K562 (cell line): Measurements from ENCODE around the gene HEBP2. TPM values are rescaled to one million over a fixed set of nuclear protein-coding genes. Genes with fewer than 3 reads are reported as not detected.

Experiments
- CBFA2T2 ChIP-seq: fragments of 450-650 bp; conservative IDR thresholded peaks from 2 replicates; pipeline ENCODE4 v1.6.1; 2017; ENCODE audit warnings: mild to moderate bottlenecking
- CBFB ChIP-seq: sonication (generic); formaldehyde crosslinking; IDR thresholded peaks from 2 replicates; pipeline ENCODE4 v1.4.0; 2020; ENCODE audit warnings: mild to moderate bottlenecking, missing genetic modification reagents
- CBX3 ChIP-seq, 2 experiments: IDR thresholded peaks; 1 replicate in 1 of 2; 2 replicates in 1 of 2; pipeline ENCODE4 v1.6.1; 2012; ENCODE audit warnings: inconsistent platforms in 2 of 2, low read length in 2 of 2, borderline replicate concordance in 1 of 2, control low read depth in 1 of 2
- CREBBP ChIP-seq: IDR thresholded peaks from one replicate; pipeline ENCODE4 v1.6.1; 2012; ENCODE audit warnings: low read depth, mild to moderate bottlenecking, control low read depth, inconsistent platforms, low read length
- E2F8 ChIP-seq: fragments of 450-650 bp; IDR thresholded peaks from 2 replicates; pipeline ENCODE4 v1.7.1; 2018; ENCODE audit warnings: mild to moderate bottlenecking, low read depth; ENCODE audit not compliant: partially characterized antibody
- EWSR1 ChIP-seq: fragments of 450-650 bp; IDR thresholded peaks from 2 replicates; pipeline ENCODE4 v1.6.1; 2018; ENCODE audit warnings: borderline replicate concordance, mild to moderate bottlenecking, low read depth, moderate library complexity; ENCODE audit not compliant: partially characterized antibody
- HMG20B ChIP-seq: fragments of 250-450 bp; sonication (Bioruptor Pico); IDR thresholded peaks from 2 replicates; pipeline ENCODE4 v1.5.0; 2021; ENCODE audit warnings: mild to moderate bottlenecking
- MAZ ChIP-seq, 2 experiments: fragments of 450-650 bp in 1 of 2; sonication (generic) in 1 of 2; formaldehyde crosslinking; IDR thresholded peaks in 1 of 2; conservative IDR thresholded peaks in 1 of 2; 2 replicates each; pipeline versions ENCODE4 v1.4.0 to v1.5.0; 2020; ENCODE audit warnings: mild to moderate bottlenecking in 1 of 2, missing genetic modification reagents in 1 of 2
- MBD1 ChIP-seq: fragments of 250-450 bp; sonication (Bioruptor Pico); IDR thresholded peaks from 2 replicates; pipeline ENCODE4 v1.8.0; 2022; ENCODE audit warnings: inconsistent platforms
- NCOA1 ChIP-seq: fragments of 450-650 bp; IDR thresholded peaks from 2 replicates; pipeline ENCODE4 v1.6.1; 2016; ENCODE audit warnings: low read depth
- NR0B1 ChIP-seq: fragments of 450-650 bp; IDR thresholded peaks from one replicate; pipeline ENCODE4 v1.6.1; 2018; ENCODE audit warnings: mild to moderate bottlenecking, moderate library complexity; ENCODE audit not compliant: partially characterized antibody
- POLR2AphosphoS5 ChIP-seq: IDR thresholded peaks from 2 replicates; pipeline ENCODE4 v1.6.1; 2011; ENCODE audit warnings: mild to moderate bottlenecking, low read depth, low read length, moderate library complexity; ENCODE audit not compliant: control insufficient read depth, insufficient read depth
- PRPF4 ChIP-seq: fragments of 200-400 bp; formaldehyde crosslinking; IDR thresholded peaks from one replicate; pipeline ENCODE4 v1.6.1; 2017; ENCODE audit warnings: low read length, low read depth, mild to moderate bottlenecking; ENCODE audit not compliant: insufficient read depth, poor library complexity, severe bottlenecking
- SNIP1 ChIP-seq: fragments of 450-650 bp; IDR thresholded peaks from 2 replicates; pipeline ENCODE4 v1.7.1; 2017; ENCODE audit warnings: low read depth, mild to moderate bottlenecking
- SRSF1 ChIP-seq: fragments of 200-400 bp; formaldehyde crosslinking; IDR thresholded peaks from 2 replicates; pipeline ENCODE4 v1.6.1; 2017; ENCODE audit warnings: mild to moderate bottlenecking, low read depth, low read length, moderate library complexity
- USF2 ChIP-seq: sonication (generic); formaldehyde crosslinking; IDR thresholded peaks from 2 replicates; pipeline ENCODE4 v1.5.0; 2020; ENCODE audit warnings: missing genetic modification reagents
- polyA plus RNA-seq, 8 experiments: library from polyadenylated mRNA; depleted of rRNA in 4 of 8; stranded (reverse) in 5 of 8; unstranded in 3 of 8; fragments of >200 nt; fragmentation: Nextera tagmentation in 2 of 8; fragmentation: Illumina TruSeq in 1 of 8; extraction: Ambion mirVana in 2 of 8; extraction: Trizol in 1 of 8; gene quantifications; 2 replicates each; pipeline versions ENCODE4 v1.2.1 to v1.2.3, GENCODE V29; 2011 to 2014; ENCODE audit warnings: inconsistent platforms in 1 of 8, missing spikeins in 1 of 8
- total RNA-seq, 7 experiments: library from RNA; depleted of rRNA in 6 of 7; stranded (reverse); fragments of >200 nt in 6 of 7; fragmentation: Illumina TruSeq in 2 of 7; extraction: Trizol in 2 of 7; gene quantifications; 2 replicates each; pipeline versions ENCODE4 v1.2.1 to v1.2.3, GENCODE V29; 2011 to 2021; ENCODE audit warnings: low replicate concordance in 1 of 7

Gene HEBP2
- total and polyA plus RNA-seq, 9 of the 15 experiments (the other 6 are each of a cell fraction or from before 2014, with no cell fraction given), result 8.5 to 63.7 (median 36.9) TPM

GRCh38 chr6:138403801-138404665 is at the start of gene HEBP2 (continued):
- TF ChIP-seq MBD1 (CRISPR knock-in tag) (no peak), POLR2AphosphoS5 (peak; percentile 62; the same call in 1 of the 2 replicates), MAZ (CRISPR knock-in tag; conservative IDR thresholded peaks at IDR 0.05 in 1 of 2, IDR thresholded peaks at IDR 0.05 in 1 of 2) (peak; percentile 98 to 99), E2F8 (no peak), CBFA2T2 (no peak), HMG20B (CRISPR knock-in tag) (no peak), PRPF4 (no peak), NCOA1 (no peak), CBX3 (IDR thresholded peaks at IDR 0.05; ENCODE audit: borderline replicate concordance in 1 of 2, low read length in 2 of 2) (peak in 1 of 2 experiments; percentile 21; a peak in 1 of 3 replicates), CREBBP (no peak), CBFB (CRISPR knock-in tag) (no peak), SNIP1 (0 out of 2 replicates have a peak, but pooled peaks have one; percentile 15), USF2 (CRISPR knock-in tag) (no peak), NR0B1 (no peak), EWSR1 (no peak), SRSF1 (no peak)
